Tibial nerve (tissue), 4 donors: Measurements from ENCODE around the gene KATNAL1. TPM values are rescaled to one million over a fixed set of nuclear protein-coding genes. Genes with fewer than 3 reads are reported as not detected.

Source experiments
- DNase-seq, 2 donors: peaks; one replicate each; pipeline ENCODE4 v3.0.0-alpha.2; 2019; ENCODE audit warnings: low spot score in 2 of 2
- H3K27ac ChIP-seq, 4 donors: fragments of 200-600 bp; sonication (generic) in 3 of 4; one replicate each; pipeline ENCODE4 v1.5.1; 2017 to 2019; ENCODE audit warnings: mild to moderate bottlenecking in 1 of 4
- H3K27me3 ChIP-seq, 2 donors: fragments of 200-600 bp; sonication (generic) in 1 of 2; one replicate each; pipeline versions ENCODE4 v1.5.1 to v1.6.0; 2017 to 2019
- H3K36me3 ChIP-seq, 3 donors: fragments of 200-600 bp; sonication (generic); one replicate each; pipeline ENCODE4 v1.5.1; 2018 to 2019
- H3K4me1 ChIP-seq, 4 donors: fragments of 200-600 bp; sonication (generic) in 3 of 4; one replicate each; pipeline ENCODE4 v1.5.1; 2017 to 2019
- H3K4me3 ChIP-seq, 4 donors: fragments of 200-600 bp; sonication (generic) in 3 of 4; one replicate each; pipeline ENCODE4 v1.5.1; 2017 to 2019; ENCODE audit warnings: mild to moderate bottlenecking in 1 of 4, moderate library complexity in 1 of 4
- H3K9me3 ChIP-seq, 4 donors: fragments of 200-600 bp; sonication (generic) in 3 of 4; one replicate each; pipeline ENCODE4 v1.5.1; 2017 to 2019
- CTCF ChIP-seq, 5 experiments: fragments of 200-600 bp in 3 of 5; fragments of 450-650 bp in 2 of 5; sonication (generic) in 3 of 5; IDR thresholded peaks; one replicate each; pipeline ENCODE4 v1.5.1; 2016 to 2019; ENCODE audit warnings: antibody characterized with exemption in 5 of 5, mild to moderate bottlenecking in 3 of 5, moderate library complexity in 2 of 5
- EP300 ChIP-seq, 2 donors: sonication (generic); formaldehyde crosslinking; IDR thresholded peaks; one replicate each; pipeline ENCODE4 v1.6.1; 2017; ENCODE audit warnings: antibody characterized with exemption in 2 of 2, mild to moderate bottlenecking in 1 of 2
- POLR2A ChIP-seq, 2 donors: fragments of 450-650 bp; IDR thresholded peaks; one replicate each; pipeline ENCODE4 v1.6.1; 2017; ENCODE audit warnings: antibody characterized with exemption in 2 of 2, mild to moderate bottlenecking in 2 of 2, moderate library complexity in 2 of 2
- WGBS, 2 donors: methylation state at CpG; one replicate each; pipeline ENCODE4 v1.1.5; 2018; 5-methylcytosine and 5-hydroxymethylcytosine counted together
- total RNA-seq, 4 donors: library from RNA; depleted of rRNA; stranded (reverse); fragments of >200 nt; gene quantifications; one replicate each; pipeline ENCODE4 v1.1.0, GENCODE V29; 2016

The KATNAL1 gene
- total RNA-seq, 4 donors from 2014 or later: 13.5 to 27.2 (median 21.7) TPM

- DNase-seq: no peak
- WGBS, 2 donors: 90 to 96% methylated on average over 3 of the region's 3 CpGs
- H3K27ac ChIP-seq: no peak overlapping the region
- H3K9me3 ChIP-seq: no peaks in the 10 kb centered on the region
- H3K27me3 ChIP-seq: no peaks in the 10 kb centered on the region
- H3K4me1 ChIP-seq: peaks cover 0 to 46% (median 19%) of the 10 kb centered on the region in 4 donors
- H3K36me3 ChIP-seq: no peaks in the 10 kb centered on the region
- H3K4me3 ChIP-seq: no peak overlapping the region
- TF ChIP-seq CTCF (IDR thresholded peaks at IDR 0.05) (no peak), POLR2A (IDR thresholded peaks at IDR 0.05) (no peak), EP300 (IDR thresholded peaks at IDR 0.05) (no peak)
Measured at GRCh38 chr13:30338952-30339351, 31.6 kb upstream of the KATNAL1 start.

GRCh38 chr13:30338331-30338851 lies 31.0 kb upstream of the KATNAL1 start:
- Histone ChIP-seq H3K4me1 (peaks cover 0 to 46% (median 19%) of the 10 kb centered on the region in 4 donors), H3K36me3 (no peaks in the 10 kb centered on the region), H3K27ac (no peak overlapping the region), H3K4me3 (no peak overlapping the region), H3K9me3 (no peaks in the 10 kb centered on the region), H3K27me3 (no peaks in the 10 kb centered on the region)
- no peak for DNase-seq
- WGBS, 2 donors: 58 to 64% methylated on average over 6 of the region's 6 CpGs
- TF ChIP-seq POLR2A (IDR thresholded peaks at IDR 0.05) (no peak), CTCF (IDR thresholded peaks at IDR 0.05) (no peak), EP300 (IDR thresholded peaks at IDR 0.05) (no peak)

GRCh38 chr13:30337061-30337610 lies 29.8 kb upstream of the KATNAL1 start:
- Histone ChIP-seq H3K27me3 (no peaks in the 10 kb centered on the region), H3K36me3 (no peaks in the 10 kb centered on the region), H3K27ac (no peak overlapping the region), H3K4me3 (no peak overlapping the region), H3K9me3 (no peaks in the 10 kb centered on the region), H3K4me1 (peaks cover 0 to 39% (median 13%) of the 10 kb centered on the region in 4 donors)
- TF ChIP-seq POLR2A (IDR thresholded peaks at IDR 0.05) (no peak), CTCF (IDR thresholded peaks at IDR 0.05) (no peak)
- no peak for DNase-seq
- 81 to 84% methylated on average over 6 of the region's 6 CpGs for WGBS, 2 donors

GRCh38 chr13:30334663-30335386 lies 27.5 kb upstream of the KATNAL1 start:
- no peak for DNase-seq
- no peak overlapping the region for H3K4me3 ChIP-seq
- TF ChIP-seq EP300 (IDR thresholded peaks at IDR 0.05): no peak
- TF ChIP-seq CTCF (IDR thresholded peaks at IDR 0.05): peak in 1 of 5 experiments; percentile 21
- no peaks in the 10 kb centered on the region for H3K36me3 ChIP-seq
- H3K9me3 ChIP-seq: no peaks in the 10 kb centered on the region
- WGBS, 2 donors: 87 to 89% methylated on average over 13 of the region's 13 CpGs
- H3K27me3 ChIP-seq: no peaks in the 10 kb centered on the region
- no peak overlapping the region for H3K27ac ChIP-seq
- H3K4me1 ChIP-seq: peaks cover 0 to 16% (median 4%) of the 10 kb centered on the region in 4 donors

GRCh38 chr13:30333616-30334015 lies 26.3 kb upstream of the KATNAL1 start:
- WGBS, 2 donors: 56 to 71% methylated on average over 3 of the region's 3 CpGs

More at GRCh38 chr13:30333616-30334015, 26.3 kb upstream of the KATNAL1 start:
- Histone ChIP-seq H3K4me1 (peaks cover 0 to 7% (median 2%) of the 10 kb centered on the region in 4 donors), H3K27ac (no peak overlapping the region), H3K4me3 (no peak overlapping the region), H3K9me3 (no peaks in the 10 kb centered on the region), H3K27me3 (no peaks in the 10 kb centered on the region), H3K36me3 (no peaks in the 10 kb centered on the region)
- TF ChIP-seq POLR2A (IDR thresholded peaks at IDR 0.05) (no peak), CTCF (IDR thresholded peaks at IDR 0.05) (no peak), EP300 (IDR thresholded peaks at IDR 0.05) (no peak)
- DNase-seq: no peak
